Amniotic epithelial cell (primary cell): Measurements from ENCODE around the gene FSD1L.

Experiments
- DNase-seq: peaks from one replicate; pipeline ENCODE4 v3.0.0-alpha.2; 2010; ENCODE audit warnings: low read depth

Gene FSD1L

GRCh38 chr9:105447814-105448812 is at the start of gene FSD1L:
TSS of gene FSD1L (plus strand) at chr9:105448034. CDS start at chr9:105448221, 187 bp downstream.
- DNase-seq = peak; percentile 91

- no peak for DNase-seq
Observed at GRCh38 chr9:105399117-105399516, 48.7 kb upstream of the FSD1L start.

- DNase-seq = peak; percentile 48
Observed at GRCh38 chr9:105401651-105402050, 46.2 kb upstream of the FSD1L start.

- DNase-seq = no peak
Observed at GRCh38 chr9:105403552-105404248, 44.1 kb upstream of the FSD1L start.

- DNase-seq = peak; percentile 51
Observed at GRCh38 chr9:105405514-105406131, 42.2 kb upstream of the FSD1L start.

- no peak for DNase-seq
Observed at GRCh38 chr9:105406369-105406768, 41.5 kb upstream of the FSD1L start.

GRCh38 chr9:105413525-105413924 is 34.3 kb upstream of the FSD1L start:
- DNase-seq = peak; percentile 62

- DNase-seq = peak; percentile 39
Observed at GRCh38 chr9:105414947-105415661, 32.7 kb upstream of the FSD1L start.

- no peak for DNase-seq
Observed at GRCh38 chr9:105415662-105415980, 32.2 kb upstream of the FSD1L start.

- DNase-seq = no peak
Observed at GRCh38 chr9:105416840-105417239, 31.0 kb upstream of the FSD1L start.

GRCh38 chr9:105418588-105419500 is 29.0 kb upstream of the FSD1L start:
- peak; percentile 38 for DNase-seq

- no peak for DNase-seq
Observed at GRCh38 chr9:105419816-105420597, 27.8 kb upstream of the FSD1L start.

- DNase-seq = no peak
Observed at GRCh38 chr9:105421154-105421553, 26.7 kb upstream of the FSD1L start.

- DNase-seq = no peak
Observed at GRCh38 chr9:105421864-105422263, 26.0 kb upstream of the FSD1L start.

- no peak for DNase-seq
Observed at GRCh38 chr9:105425816-105426433, 21.9 kb upstream of the FSD1L start.

GRCh38 chr9:105426657-105427056 is 21.2 kb upstream of the FSD1L start:
- DNase-seq = no peak

GRCh38 chr9:105431424-105432246 is 16.2 kb upstream of the FSD1L start:
- no peak for DNase-seq

GRCh38 chr9:105432247-105432842 is 15.5 kb upstream of the FSD1L start:
- DNase-seq = no peak
